GM18858 (cell line): ENCODE results near the gene KRT77.

Experiments used
- ATAC-seq: cut with Tn5 transposase; IDR thresholded peaks from one replicate; pipeline ENCODE4 v1.9.1; 2021; ENCODE audit not compliant: unreplicated experiment

KRT77 gene

GRCh38 chr12:52694151-52694550 lies 9.2 kb downstream of the KRT77 start:
- no peak for ATAC-seq

DNA sequence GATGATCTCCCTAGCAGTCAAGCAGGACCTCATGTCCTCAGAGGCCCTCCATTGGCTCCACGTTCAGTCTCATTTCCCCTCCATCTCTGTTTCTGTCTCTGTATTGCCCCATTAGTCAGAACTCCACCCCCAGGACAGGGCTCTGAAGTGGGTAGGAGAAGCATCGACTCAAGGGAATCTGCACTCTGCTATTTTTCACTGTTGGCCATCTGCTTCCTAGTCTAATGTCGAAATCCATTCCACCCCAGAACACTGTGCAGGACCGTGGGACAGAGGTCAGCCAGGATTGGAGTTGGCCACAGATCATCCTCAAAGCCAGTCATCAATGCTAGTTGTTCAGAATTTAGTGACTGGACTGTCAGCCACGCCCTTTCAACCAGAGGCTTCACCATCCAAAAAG lies 10.1 kb downstream of the KRT77 start:
- no peak for ATAC-seq

DNA sequence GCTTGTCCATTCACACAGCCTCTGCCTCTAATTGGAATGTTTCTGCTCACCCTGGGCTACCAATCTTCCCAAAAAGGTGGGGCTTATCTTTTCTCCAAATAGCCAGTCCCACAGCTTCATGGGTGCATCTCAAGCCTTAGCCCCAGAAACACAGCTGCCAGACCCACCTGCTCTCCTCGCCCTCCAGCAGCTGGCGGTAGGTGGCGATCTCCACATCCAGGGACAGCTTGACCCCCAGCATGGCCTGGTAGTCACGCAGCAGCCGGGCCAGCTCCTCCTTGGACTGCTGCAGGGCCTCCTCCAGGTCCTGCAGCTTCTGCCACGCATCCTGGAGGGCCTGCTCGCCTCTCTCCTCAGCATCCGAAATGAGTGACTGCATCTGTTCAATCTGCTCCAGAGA lies 11.1 kb downstream of the KRT77 start:
- no peak for ATAC-seq

DNA sequence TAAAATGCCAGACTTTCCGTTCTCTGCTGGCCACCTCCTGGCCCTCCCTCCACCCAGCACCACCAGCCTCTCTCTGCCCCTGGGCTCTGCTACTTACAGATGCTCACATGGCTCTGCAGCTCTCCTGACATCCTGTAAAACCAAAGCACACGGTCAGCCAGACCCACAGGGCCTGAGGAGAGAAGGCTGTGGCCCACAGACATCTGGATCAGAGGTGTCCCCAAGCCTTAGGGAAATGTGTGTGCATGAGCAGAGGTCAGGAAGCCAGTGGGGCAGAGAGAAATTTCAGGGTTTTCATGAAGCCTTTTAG lies 11.5 kb downstream of the KRT77 start:
- ATAC-seq: no peak

DNA sequence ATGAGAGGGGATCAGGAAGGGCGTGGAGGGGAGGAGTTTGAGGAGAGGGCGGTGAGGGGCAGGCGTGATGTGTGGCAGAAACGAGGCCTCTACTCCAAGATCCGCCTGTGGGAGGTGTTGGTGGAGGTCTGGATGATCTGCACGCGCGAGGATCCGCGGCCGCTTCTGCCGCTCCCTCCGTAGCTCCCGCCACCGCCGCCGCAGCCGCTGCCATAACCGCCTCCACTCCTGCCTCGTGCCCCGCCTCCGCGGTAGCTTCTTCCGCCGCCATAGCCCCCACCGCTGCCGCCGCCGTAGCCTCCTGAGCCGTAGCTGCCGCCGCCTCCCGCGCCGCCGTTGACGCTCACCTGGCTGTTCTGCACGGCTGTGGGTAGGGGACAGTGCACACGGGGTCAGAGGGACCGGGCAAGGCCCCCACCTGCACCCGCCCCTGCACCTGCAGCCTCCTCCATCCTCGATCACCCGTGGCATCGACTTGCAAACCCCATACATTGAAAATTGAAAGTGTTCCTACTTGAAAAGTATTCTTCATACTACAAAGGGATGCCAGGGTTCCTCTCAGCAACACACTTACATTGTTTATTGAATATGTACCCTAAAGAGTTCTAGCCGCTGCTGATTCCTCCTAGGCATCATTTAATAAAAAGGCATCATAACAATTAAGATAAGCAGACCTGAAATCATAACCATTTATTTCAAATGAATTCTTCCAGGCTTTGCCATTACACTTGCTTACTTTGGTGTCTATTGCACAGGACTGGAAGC lies 12.1 kb downstream of the KRT77 start:
- ATAC-seq: no peak

- ATAC-seq: no peak
These were observed 12.8 kb downstream of the KRT77 start for GRCh38 chr12:52690351-52691075.

DNA sequence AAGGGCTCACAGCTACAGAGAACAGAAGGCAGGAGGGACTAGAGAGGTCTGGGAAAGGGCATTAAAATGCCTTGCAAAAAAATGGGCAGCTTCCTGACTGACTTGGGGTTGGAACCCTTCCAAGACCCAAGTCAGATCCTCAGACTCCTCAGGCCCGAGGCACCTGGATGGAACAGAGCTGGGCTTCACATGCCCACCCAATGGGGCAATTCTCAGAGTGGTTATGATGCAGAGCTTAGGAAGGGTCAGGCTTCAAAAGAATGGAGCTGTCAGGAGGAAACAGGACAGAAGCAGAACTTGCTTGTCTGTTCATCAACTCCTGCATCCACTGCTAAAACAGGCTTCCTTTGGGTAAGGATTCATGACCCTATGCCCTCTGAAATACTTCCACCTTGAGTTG lies 13.4 kb downstream of the KRT77 start:
- no peak for ATAC-seq

DNA sequence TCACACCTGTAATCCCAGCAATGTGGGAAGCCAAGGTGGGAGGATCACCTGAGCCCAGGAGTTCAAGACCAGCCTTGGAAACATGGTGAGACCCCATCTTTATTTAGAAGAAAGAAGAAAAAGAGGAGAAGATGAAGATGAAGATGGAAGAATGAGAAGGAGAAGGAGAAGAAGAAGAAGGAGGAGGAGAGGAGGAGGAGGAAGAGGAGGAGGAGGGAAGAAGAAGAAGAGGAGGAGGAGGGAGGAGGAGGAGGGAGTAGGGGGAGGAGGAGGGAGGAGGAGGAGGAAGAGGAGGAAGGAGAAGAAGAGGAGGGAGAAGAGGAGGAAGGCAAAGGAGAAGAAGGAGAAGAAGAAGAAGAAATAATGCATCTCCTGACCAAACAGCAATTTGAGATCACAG lies 14.1 kb downstream of the KRT77 start:
- ATAC-seq: no peak

DNA sequence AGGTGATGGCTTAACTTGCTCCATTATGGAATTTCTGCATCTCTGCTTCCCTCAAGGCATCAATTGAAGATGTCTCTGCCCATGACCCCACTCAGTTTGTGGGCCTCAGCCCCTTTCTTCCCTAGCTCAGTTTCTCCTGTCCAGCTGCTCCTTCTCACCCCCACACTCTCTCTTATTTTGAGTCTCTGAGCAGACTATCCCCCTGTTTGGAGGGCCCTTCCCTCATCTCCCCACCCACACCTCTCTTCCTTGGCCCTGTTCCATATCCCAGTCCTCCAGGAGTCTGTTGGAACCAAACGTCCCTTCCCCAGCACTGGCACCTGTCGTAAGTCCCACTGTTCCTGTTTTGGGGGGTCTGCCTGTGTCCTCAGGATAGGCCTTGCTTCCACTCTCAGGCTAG lies 14.8 kb downstream of the KRT77 start:
- ATAC-seq: no peak

DNA sequence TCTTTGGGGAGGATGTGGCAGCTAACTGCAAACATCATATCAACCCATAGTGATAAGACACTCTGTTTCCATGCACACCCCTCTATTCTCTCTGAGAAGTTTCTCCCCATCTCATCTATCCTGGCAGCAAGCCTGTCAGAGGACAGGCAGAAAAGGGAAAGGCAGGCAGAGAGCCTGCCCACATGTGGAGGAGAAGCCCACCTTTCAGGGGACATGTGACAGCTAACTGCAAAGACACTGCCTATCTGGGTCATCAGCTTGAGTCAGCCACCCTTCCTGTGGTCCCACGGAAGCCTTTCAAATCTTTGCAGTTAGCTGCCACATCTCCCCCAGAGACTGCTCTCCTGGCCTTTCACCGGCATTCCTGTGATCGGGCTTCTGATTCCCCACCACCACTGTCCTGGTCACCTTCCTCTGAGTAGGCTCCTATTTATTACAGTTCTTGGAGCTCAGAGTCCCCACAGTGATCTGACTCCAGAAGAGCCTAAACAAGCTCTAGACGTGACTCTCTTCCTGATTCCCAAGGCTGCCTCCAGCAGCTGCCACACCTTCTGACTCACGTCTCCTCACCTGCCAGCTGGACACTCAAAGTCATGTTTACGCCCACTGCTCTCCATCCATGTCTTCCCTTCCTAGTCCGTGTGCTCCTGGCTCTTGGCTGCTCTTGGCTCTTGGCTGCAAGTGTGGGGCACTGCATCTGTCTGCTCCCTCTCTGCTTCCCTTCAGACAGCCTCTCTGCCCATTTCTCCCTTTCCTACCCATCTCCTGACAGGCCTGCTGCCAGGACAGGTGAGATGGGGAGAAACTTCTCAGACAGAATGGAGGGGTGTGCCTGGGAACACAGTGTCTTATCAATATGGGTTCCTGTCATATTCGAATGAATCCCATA lies 15.6 kb downstream of the KRT77 start:
- no peak for ATAC-seq

- ATAC-seq: no peak
These were observed 16.4 kb downstream of the KRT77 start for GRCh38 chr12:52686756-52687487.

DNA sequence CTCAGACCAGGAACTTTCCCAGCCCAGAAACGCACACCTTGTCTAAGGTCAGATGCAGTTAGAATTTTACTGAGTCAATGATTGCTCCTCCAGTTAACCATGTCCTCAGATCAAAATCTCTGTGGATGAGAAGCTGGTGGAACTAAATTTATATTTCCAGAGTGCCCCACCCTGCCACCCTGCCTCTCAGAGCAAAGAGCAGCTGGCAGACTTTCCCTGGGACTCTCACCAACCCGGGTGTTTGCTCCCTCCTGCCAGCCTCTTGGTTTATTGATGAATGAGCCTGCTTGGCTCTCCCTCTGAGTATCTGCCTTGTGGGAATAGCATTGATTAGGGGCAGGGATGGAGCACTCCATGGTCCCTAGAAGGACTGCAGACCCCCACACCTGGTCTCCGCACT lies 17.3 kb downstream of the KRT77 start:
- ATAC-seq: no peak

- no peak for ATAC-seq
These were observed 17.9 kb downstream of the KRT77 start for GRCh38 chr12:52685406-52685890.

GRCh38 chr12:52684431-52684830 lies 18.9 kb downstream of the KRT77 start:
- no peak for ATAC-seq

DNA sequence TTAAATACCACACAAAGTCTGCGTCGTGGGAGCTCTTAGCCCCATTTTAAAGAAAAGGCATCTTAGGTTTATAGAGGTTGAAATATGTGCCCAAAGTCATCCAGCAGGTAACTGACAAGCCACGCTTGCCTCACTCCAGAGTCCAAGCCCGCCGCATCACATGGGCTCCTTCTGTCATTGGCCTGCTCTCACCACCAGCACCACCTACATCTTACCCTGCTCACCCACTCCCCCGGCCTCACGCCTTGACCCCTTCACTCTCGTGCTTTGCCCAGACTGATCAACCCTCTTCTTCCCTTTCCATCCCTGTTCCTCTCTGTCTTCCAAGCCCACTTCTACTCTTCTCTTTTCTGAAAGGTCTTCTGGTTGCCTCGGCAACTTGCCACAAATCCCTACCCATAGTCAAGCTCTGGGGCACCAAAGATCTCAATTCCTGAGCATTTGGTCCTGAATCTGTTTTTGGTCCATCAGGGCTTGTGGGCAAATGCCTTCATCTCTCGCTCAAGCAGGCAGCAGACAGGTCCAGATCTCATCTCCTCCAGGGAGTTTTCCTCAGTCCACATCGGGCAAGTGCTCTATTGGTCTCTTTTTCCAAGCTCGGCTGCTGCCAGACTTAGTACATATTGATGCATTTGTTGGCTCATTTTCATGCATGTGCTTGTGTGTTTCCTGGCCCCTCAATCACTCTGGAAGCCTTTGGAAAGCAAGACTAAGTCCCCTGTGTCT lies 19.6 kb downstream of the KRT77 start:
- no peak for ATAC-seq

DNA sequence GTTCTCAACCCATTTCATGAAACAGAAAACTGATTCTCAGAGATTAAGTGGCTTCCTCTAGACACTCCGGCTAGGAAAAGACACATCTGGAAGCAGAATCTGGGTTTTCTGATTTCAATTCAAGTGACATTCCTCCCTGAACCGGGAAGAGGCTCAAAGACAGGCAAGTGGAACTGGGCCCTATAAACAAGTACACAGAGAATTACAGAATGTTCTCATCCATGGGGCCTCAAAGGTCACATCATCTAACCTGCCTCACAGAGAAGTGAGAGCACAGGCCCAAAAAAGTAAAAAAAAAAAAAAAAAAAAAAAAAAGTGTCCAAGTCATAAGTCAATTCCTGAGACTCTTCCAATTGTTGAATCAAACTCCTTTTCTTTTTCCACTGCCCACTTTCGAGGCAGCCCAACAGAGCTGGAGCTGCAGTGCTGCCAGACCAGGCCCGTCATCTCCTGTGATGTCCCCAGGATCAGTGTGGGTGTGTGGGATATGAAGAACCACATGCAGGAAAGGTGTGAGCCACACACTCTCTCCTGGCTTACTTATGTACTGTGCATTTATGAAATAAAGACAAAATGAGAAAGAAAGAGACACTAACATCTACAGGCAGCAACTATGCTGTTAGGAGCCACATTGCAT lies 20.3 kb downstream of the KRT77 start:
- no peak for ATAC-seq

DNA sequence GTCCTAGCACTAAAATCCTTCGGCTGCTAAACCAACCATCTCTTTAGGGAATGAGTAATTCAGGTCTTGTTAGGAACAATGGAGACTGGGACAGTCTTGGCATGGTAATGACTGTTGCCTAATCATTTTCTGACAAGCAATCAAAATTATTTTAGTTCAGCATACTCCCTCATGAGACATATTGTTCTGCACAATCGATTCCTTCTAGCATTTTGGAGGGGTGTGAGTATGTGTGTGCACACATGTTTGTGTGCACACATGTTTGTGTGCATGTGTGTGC lies 21.0 kb downstream of the KRT77 start:
- ATAC-seq: no peak

DNA sequence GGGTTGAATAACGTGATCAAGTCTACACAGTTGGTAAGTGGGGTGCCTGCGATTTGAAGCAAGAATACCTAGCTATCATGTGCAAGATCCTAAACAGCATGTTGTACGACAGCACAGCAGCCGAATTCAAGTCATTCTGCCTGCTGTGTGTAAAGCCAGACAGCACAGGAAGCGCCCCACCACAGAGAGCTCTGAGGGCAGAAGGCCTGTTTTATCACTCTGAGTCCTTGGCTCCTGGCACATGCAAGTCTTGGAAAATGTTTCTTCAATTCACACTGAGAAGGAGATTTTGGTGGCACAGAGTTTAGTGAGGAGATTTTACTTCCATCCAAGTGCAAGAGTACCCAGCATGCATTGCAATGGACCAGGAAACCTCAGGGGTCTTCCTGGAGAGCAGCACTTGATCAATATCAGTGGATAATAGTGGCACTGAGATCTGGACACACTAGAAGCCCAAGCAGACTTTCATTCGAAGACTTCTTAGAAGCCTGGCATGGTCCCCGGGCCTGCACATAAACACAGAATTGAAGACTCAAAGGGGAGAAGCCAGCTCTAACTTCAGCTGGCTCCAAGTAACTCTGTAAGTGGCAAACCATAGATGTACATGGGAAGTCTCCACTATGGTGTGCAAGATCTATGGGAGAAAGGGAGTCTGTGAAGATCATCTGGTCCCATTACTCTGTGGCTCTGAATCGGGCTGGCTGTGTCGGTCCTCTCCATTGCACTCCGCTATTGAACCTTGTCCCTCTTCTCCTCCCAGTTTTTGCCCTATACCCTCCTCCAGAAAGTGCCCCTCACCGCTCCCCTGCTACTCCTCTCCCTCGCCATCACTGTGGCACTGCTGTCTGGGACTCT lies 21.6 kb downstream of the KRT77 start:
- ATAC-seq: no peak

DNA sequence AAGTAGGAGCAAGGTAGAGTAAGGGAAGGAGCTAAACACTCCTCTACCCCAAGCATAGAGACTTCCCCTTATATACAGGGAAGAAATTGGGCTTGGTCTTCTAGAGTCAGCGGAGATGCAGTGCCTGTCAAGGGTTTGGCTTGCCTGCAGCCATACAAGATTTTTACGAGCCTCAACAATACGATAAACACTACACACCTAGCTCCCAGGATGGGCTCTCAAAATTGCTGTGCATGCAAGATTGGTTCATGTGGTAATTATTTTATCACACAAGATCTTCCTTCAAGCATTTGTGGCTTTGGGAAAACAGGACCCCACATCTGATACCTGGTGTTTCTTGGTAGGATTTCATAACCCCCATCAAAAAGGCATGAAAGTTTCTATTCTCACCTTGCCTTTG lies 23.0 kb downstream of the KRT77 start, which contains the start of gene KRT1:
Gene KRT1, minus strand, starts transcription at position 45 of the 400 bp plus-strand sequence. CDS start 59 bp downstream, outside the sequence.
- ATAC-seq: no peak
